Measurements from ENCODE around the gene SH3RF3. TPM values are rescaled to one million over a fixed set of nuclear protein-coding genes. Genes with fewer than 3 reads are reported as not detected.

Gene SH3RF3
- total and polyA plus RNA-seq, 8 donors, result 7.0 to 11.1 (median 8.3) TPM

GRCh38 chr2:109162999-109163398, 34.0 kb downstream of the SH3RF3 start:
- TF ChIP-seq CTCF (IDR thresholded peaks at IDR 0.05), result no peak
- intact Hi-C loops (cut with DNase I), result no loop called here
- H3K27me3 ChIP-seq, result no peaks in the 10 kb centered on the region
- ATAC-seq, result peak; percentile 64
- no peak overlapping the region for H3K27ac ChIP-seq
- no peak for DNase-seq
- H3K36me3 ChIP-seq, result no peaks in the 10 kb centered on the region
- peaks cover 16 to 22% of the 10 kb centered on the region in 2 donors for H3K4me1 ChIP-seq
- no peak overlapping the region for H3K4me3 ChIP-seq
- H3K9me3 ChIP-seq, result no peaks in the 10 kb centered on the region

GRCh38 chr2:109164311-109164710, 35.3 kb downstream of the SH3RF3 start:
- peaks cover 16 to 22% of the 10 kb centered on the region in 2 donors for H3K4me1 ChIP-seq
- DNase-seq (no peak), ATAC-seq (no peak)
- no peak for TF ChIP-seq CTCF (IDR thresholded peaks at IDR 0.05)
- peak overlapping the region; percentile 27 to 55 for H3K27ac ChIP-seq
- H3K36me3 ChIP-seq, result no peaks in the 10 kb centered on the region
- no peaks in the 10 kb centered on the region for H3K27me3 ChIP-seq
- intact Hi-C loops (cut with DNase I), result no loop called here
- H3K4me3 ChIP-seq, result no peak overlapping the region
- no peaks in the 10 kb centered on the region for H3K9me3 ChIP-seq

- intact Hi-C loops (cut with DNase I), result no loop called here
- DNase-seq, result no peak
- TF ChIP-seq CTCF (IDR thresholded peaks at IDR 0.05), result no peak
- no peaks in the 10 kb centered on the region for H3K9me3 ChIP-seq
- peak overlapping the region; percentile 27 to 55 for H3K27ac ChIP-seq
- ATAC-seq, result peak; percentile 14
- no peaks in the 10 kb centered on the region for H3K36me3 ChIP-seq
- no peaks in the 10 kb centered on the region for H3K27me3 ChIP-seq
- H3K4me1 ChIP-seq, result peaks cover 16 to 22% of the 10 kb centered on the region in 2 donors
- no peak overlapping the region for H3K4me3 ChIP-seq
Observed at GRCh38 chr2:109164739-109165221, 35.8 kb downstream of the SH3RF3 start.

GRCh38 chr2:109166811-109167210, 37.8 kb downstream of the SH3RF3 start:
- Histone ChIP-seq H3K9me3 (no peaks in the 10 kb centered on the region), H3K27ac (no peak overlapping the region), H3K27me3 (no peaks in the 10 kb centered on the region), H3K4me1 (peaks cover 27 to 31% of the 10 kb centered on the region in 2 donors), H3K36me3 (no peaks in the 10 kb centered on the region), H3K4me3 (no peak overlapping the region)
- intact Hi-C loops (cut with DNase I), result no loop called here
- no peak for DNase-seq
- TF ChIP-seq CTCF (IDR thresholded peaks at IDR 0.05), result no peak
- ATAC-seq, result no peak

- H3K36me3 ChIP-seq, result no peaks in the 10 kb centered on the region
- no peak for ATAC-seq
- peaks cover 38 to 42% of the 10 kb centered on the region in 2 donors for H3K4me1 ChIP-seq
- intact Hi-C loops (cut with DNase I), result no loop called here
- DNase-seq, result no peak
- H3K27ac ChIP-seq, result no peak overlapping the region
- no peak overlapping the region for H3K4me3 ChIP-seq
- no peaks in the 10 kb centered on the region for H3K27me3 ChIP-seq
- TF ChIP-seq CTCF (IDR thresholded peaks at IDR 0.05), result no peak
- no peaks in the 10 kb centered on the region for H3K9me3 ChIP-seq
Observed at GRCh38 chr2:109168086-109168485, 39.1 kb downstream of the SH3RF3 start.
